HepG2 (cell line): ENCODE results near the gene CCDC70. TPM values are rescaled to one million over a fixed set of nuclear protein-coding genes. Genes with fewer than 3 reads are reported as not detected.

Experiments
- ATAC-seq: fragments of 200-7000 bp; cut with Tn5 transposase; 3 replicates; pipeline ENCODE4 v1.9.1; 2020; ENCODE audit warnings: mild to moderate bottlenecking, moderate library complexity
- BruUV-seq: library from RNA; stranded (reverse); fragments of 400-500 nt; replicated peaks from 2 replicates; lab custom pipeline; 2021; lab: Mats Ljungman, UMichigan
- CTCF ChIA-PET: fragments of 300-600 bp; formaldehyde crosslinking; extraction: SDS; loops from one replicate; lab custom pipeline; 2021; ENCODE audit warnings: low total read pairs, inconsistent platforms, low intra/inter-chr PET ratio; lab: Yijun Ruan, JAX
- POLR2A ChIA-PET: fragments of 350-600 bp; sonication (Branson Sonifier 250); formaldehyde crosslinking; loops from one replicate; lab custom pipeline; 2020; ENCODE audit warnings: antibody characterized with exemption, inconsistent platforms; lab: Yijun Ruan, JAX
- DNase-seq: peaks from one replicate; pipeline ENCODE4 v3.0.0-alpha.2; 2015; ENCODE audit warnings: low spot score
- FAIRE-seq: peaks from 3 replicates; lab custom pipeline; 2011; peaks lifted over from hg19 to GRCh38; lab: Jason Lieb, UNC
- H2AFZ ChIP-seq: one replicate; pipeline ENCODE4 v1.6.1; 2011; ENCODE audit warnings: low read length, inconsistent platforms
- H3K27ac ChIP-seq: fragments of 300-600 bp; 3 replicates; pipeline ENCODE4 v1.8.0; 2011; ENCODE audit warnings: mixed run types, mild to moderate bottlenecking, mixed read lengths, low read length, inconsistent platforms; ENCODE audit not compliant: insufficient read depth; ENCODE audit errors: extremely low read length
- H3K27me3 ChIP-seq, 2 experiments: fragments of 200-600 bp in 1 of 2; 2 replicates in 1 of 2; 3 replicates in 1 of 2; pipeline versions ENCODE4 v1.6.0 to v1.8.0; 2011; ENCODE audit warnings: low read length in 2 of 2, mild to moderate bottlenecking in 2 of 2, moderate library complexity in 2 of 2, inconsistent platforms in 1 of 2; ENCODE audit not compliant: insufficient read depth in 2 of 2, control insufficient read depth in 1 of 2
- H3K36me3 ChIP-seq, 2 experiments: fragments of 200-600 bp in 1 of 2; replicated peaks in 1 of 2; 2 replicates in 1 of 2; 3 replicates in 1 of 2; pipeline versions ENCODE4 v1.5.1 to v1.8.0; 2011; ENCODE audit warnings: low read length in 2 of 2, inconsistent platforms in 1 of 2; ENCODE audit not compliant: insufficient read depth in 2 of 2, control insufficient read depth in 1 of 2
- H3K4me1 ChIP-seq: 2 replicates; pipeline ENCODE4 v1.5.1; 2012; ENCODE audit warnings: low read length, inconsistent platforms; ENCODE audit not compliant: insufficient read depth
- H3K4me2 ChIP-seq: 2 replicates; pipeline ENCODE4 v1.6.0; 2011; ENCODE audit warnings: low read depth, low read length, inconsistent platforms
- H3K4me3 ChIP-seq, 3 experiments: fragments of 200-600 bp in 1 of 3; sonication (generic), shearing (Covaris generic) in 1 of 3; replicated peaks in 1 of 3; 2 replicates each; pipeline ENCODE4 v1.5.1; 2011 to 2016; ENCODE audit warnings: low read length in 3 of 3, inconsistent platforms in 2 of 3, low read depth in 2 of 3, mild to moderate bottlenecking in 2 of 3, control low read depth in 1 of 3, mixed read lengths in 1 of 3; ENCODE audit not compliant: insufficient read depth in 1 of 3
- H3K79me2 ChIP-seq: one replicate; pipeline ENCODE4 v1.6.1; 2011; ENCODE audit warnings: low read length, inconsistent platforms; ENCODE audit not compliant: insufficient read depth
- H3K9ac ChIP-seq: 2 replicates; pipeline ENCODE4 v1.6.0; 2011; ENCODE audit warnings: mild to moderate bottlenecking, low read depth, low read length, inconsistent platforms; ENCODE audit not compliant: insufficient read depth
- H3K9me3 ChIP-seq: 2 replicates; pipeline ENCODE4 v1.5.1; 2012; ENCODE audit warnings: mild to moderate bottlenecking, low read length
- H4K20me1 ChIP-seq: 2 replicates; pipeline ENCODE4 v1.6.0; 2011; ENCODE audit warnings: inconsistent platforms, mild to moderate bottlenecking, low read length, moderate library complexity; ENCODE audit not compliant: insufficient read depth
- FOXK1 ChIP-seq: sonication (generic); formaldehyde crosslinking; IDR thresholded peaks from 2 replicates; pipeline ENCODE4 v1.4.0; 2020; ENCODE audit warnings: low read depth, missing genetic modification reagents, borderline replicate concordance
- HDAC2 ChIP-seq: sonication (generic); formaldehyde crosslinking; IDR thresholded peaks from 2 replicates; pipeline ENCODE4 v1.4.0; 2020; ENCODE audit warnings: missing genetic modification reagents
- RBM22 ChIP-seq: fragments of 200-400 bp; formaldehyde crosslinking; optimal IDR thresholded peaks from 2 replicates; pipeline ENCODE3; 2017; ENCODE audit warnings: mild to moderate bottlenecking, low read length, moderate library complexity
- ZC3H4 ChIP-seq: sonication (generic); formaldehyde crosslinking; IDR thresholded peaks from 2 replicates; pipeline ENCODE4 v1.4.0; 2020; ENCODE audit warnings: missing genetic modification reagents, borderline replicate concordance
- ZFP36L1 ChIP-seq: sonication (generic); formaldehyde crosslinking; IDR thresholded peaks from 2 replicates; pipeline ENCODE4 v1.8.0; 2022; ENCODE audit warnings: mild to moderate bottlenecking, missing genetic modification reagents, moderate library complexity
- ZSCAN21 ChIP-seq: sonication (generic); formaldehyde crosslinking; IDR thresholded peaks from 2 replicates; pipeline ENCODE4 v1.8.0; 2022; ENCODE audit warnings: mild to moderate bottlenecking, missing genetic modification reagents, moderate library complexity, borderline replicate concordance
- WGBS: methylation state at CpG from one replicate; pipeline ENCODE4 v1.1.6; 2017; ENCODE audit warnings: low lambda C conversion rate; 5-methylcytosine and 5-hydroxymethylcytosine counted together
- in situ Hi-C: cut with HindIII; loops from 2 replicates; pipeline ENCODE4 v1.10.0; 2017; ENCODE audit warnings: low pct_unique_long_range_greater_than_20kb; ENCODE audit not compliant: extremely low pct_ligation_motif_present
- intact Hi-C: fragments of 100-400 bp; cut with micrococcal nuclease; formaldehyde crosslinking; loops from one replicate; pipeline ENCODE4 v1.10.0; 2022; ENCODE audit not compliant: unreplicated experiment
- polyA plus RNA-seq, 8 experiments: library from polyadenylated mRNA; depleted of rRNA in 3 of 8; stranded (reverse) in 7 of 8; unstranded in 1 of 8; fragments of >200 nt; fragmentation: Illumina TruSeq in 4 of 8; extraction: Trizol in 4 of 8; gene quantifications; 2 replicates each; pipeline versions ENCODE4 v1.2.1 to v1.2.3, GENCODE V29; 2011 to 2016; ENCODE audit warnings: low read depth in 4 of 8, missing spikeins in 1 of 8, mixed read lengths in 1 of 8; ENCODE audit not compliant: insufficient read depth in 1 of 8
- total RNA-seq, 5 experiments: library from RNA; depleted of rRNA; stranded (reverse); fragments of >200 nt; fragmentation: Illumina TruSeq; extraction: Trizol; gene quantifications; 2 replicates each; pipeline ENCODE4 v1.2.3, GENCODE V29; 2016; ENCODE audit warnings: low read depth in 1 of 5
- TF ChIP-seq, protein P1 (sequence below): sonication (generic); formaldehyde crosslinking; IDR thresholded peaks from 2 replicates; pipeline ENCODE4 v1.4.0; 2020; ENCODE audit warnings: missing genetic modification reagents, borderline replicate concordance
- TF ChIP-seq, protein P2 (sequence below): IDR thresholded peaks from 2 replicates; pipeline ENCODE4 v1.6.1; 2018; ENCODE audit warnings: missing genetic modification reagents, mild to moderate bottlenecking, missing compliant biosample characterization

Gene CCDC70
- total and polyA plus RNA-seq, 2 of the 13 experiments (the other 11 are each of a cell fraction or from before 2014, with no cell fraction given), result 0.13 TPM; not detected in 1

DNA sequence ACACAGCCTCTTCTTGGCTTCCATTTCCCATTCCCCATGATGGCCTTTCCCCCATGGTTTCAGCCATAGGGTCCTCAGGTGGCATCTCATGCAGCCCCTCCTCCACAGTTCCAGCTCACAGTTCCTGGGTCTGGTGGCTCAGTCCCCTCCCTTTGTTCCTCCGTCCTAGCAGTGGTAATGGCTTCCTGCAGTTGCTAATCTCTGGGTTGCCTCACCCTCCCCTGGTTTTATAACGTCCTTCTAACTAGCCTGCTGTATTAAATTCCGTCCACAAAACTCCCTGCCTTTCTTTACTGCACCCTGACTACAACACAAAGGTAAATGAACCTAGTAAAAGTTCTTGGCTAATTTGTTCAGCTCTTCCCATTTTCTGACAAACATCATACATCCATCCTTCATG lies 30.9 kb downstream of the CCDC70 start:
- in situ Hi-C loops, result loop anchor here (5.0 kb wide), 1 partner anchor 235 kb away; the partner anchor contains the start of gene NEK5
- no peak for DNase-seq
- no peaks in the 10 kb centered on the region for H4K20me1 ChIP-seq
- no TSS peak for BruUV-seq
- ChIA-PET POLR2A (no interaction called here), CTCF (no interaction called here)
- TF ChIP-seq ZFP36L1 (CRISPR knock-in tag) (no peak), FOXK1 (CRISPR knock-in tag) (no peak), ZSCAN21 (no peak)
- H3K27ac ChIP-seq, result no peak overlapping the region
- ATAC-seq, result no peak
- H3K9me3 ChIP-seq, result no peaks in the 10 kb centered on the region
- intact Hi-C loops, result no loop called here
- peaks cover 0 to 13% of the 10 kb centered on the region in 2 experiments; a peak in 1 of 5 replicates for H3K36me3 ChIP-seq
- no peaks in the 10 kb centered on the region for H3K27me3 ChIP-seq
- FAIRE-seq, result no peak
- H3K4me1 ChIP-seq, result no peaks in the 10 kb centered on the region
- no peak overlapping the region for H3K4me3 ChIP-seq
- 94% methylated on average over 3 of the region's 3 CpGs for WGBS
- H2AFZ ChIP-seq, result no peak overlapping the region
- no peak overlapping the region for H3K9ac ChIP-seq
- H3K79me2 ChIP-seq, result no peaks in the 10 kb centered on the region
- no peak overlapping the region for H3K4me2 ChIP-seq

GRCh38 chr13:51894239-51894638 lies 32.5 kb downstream of the CCDC70 start:
- no peaks in the 10 kb centered on the region for H3K27me3 ChIP-seq
- H3K4me2 ChIP-seq, result no peak overlapping the region
- no peak overlapping the region for H2AFZ ChIP-seq
- H3K9ac ChIP-seq, result no peak overlapping the region
- ChIA-PET POLR2A (no interaction called here), CTCF (no interaction called here)
- FAIRE-seq (no peak), DNase-seq (no peak), ATAC-seq (no peak)
- WGBS, result 100% methylated on average over 4 of the region's 4 CpGs
- no TSS peak for BruUV-seq
- H4K20me1 ChIP-seq, result no peaks in the 10 kb centered on the region
- intact Hi-C loops (no loop called here), in situ Hi-C loops (loop anchor here (5.0 kb wide), 1 partner anchor 233 kb away; the partner anchor contains the start of gene NEK5)
- H3K9me3 ChIP-seq, result no peaks in the 10 kb centered on the region
- no peaks in the 10 kb centered on the region for H3K4me1 ChIP-seq
- H3K27ac ChIP-seq, result no peak overlapping the region
- no peak overlapping the region for H3K4me3 ChIP-seq
- TF ChIP-seq RBM22, result no peak
- TF ChIP-seq HDAC2 (CRISPR knock-in tag), result no peak
- no peak for TF ChIP-seq ZC3H4 (CRISPR knock-in tag)
- TF ChIP-seq, protein P1, sequence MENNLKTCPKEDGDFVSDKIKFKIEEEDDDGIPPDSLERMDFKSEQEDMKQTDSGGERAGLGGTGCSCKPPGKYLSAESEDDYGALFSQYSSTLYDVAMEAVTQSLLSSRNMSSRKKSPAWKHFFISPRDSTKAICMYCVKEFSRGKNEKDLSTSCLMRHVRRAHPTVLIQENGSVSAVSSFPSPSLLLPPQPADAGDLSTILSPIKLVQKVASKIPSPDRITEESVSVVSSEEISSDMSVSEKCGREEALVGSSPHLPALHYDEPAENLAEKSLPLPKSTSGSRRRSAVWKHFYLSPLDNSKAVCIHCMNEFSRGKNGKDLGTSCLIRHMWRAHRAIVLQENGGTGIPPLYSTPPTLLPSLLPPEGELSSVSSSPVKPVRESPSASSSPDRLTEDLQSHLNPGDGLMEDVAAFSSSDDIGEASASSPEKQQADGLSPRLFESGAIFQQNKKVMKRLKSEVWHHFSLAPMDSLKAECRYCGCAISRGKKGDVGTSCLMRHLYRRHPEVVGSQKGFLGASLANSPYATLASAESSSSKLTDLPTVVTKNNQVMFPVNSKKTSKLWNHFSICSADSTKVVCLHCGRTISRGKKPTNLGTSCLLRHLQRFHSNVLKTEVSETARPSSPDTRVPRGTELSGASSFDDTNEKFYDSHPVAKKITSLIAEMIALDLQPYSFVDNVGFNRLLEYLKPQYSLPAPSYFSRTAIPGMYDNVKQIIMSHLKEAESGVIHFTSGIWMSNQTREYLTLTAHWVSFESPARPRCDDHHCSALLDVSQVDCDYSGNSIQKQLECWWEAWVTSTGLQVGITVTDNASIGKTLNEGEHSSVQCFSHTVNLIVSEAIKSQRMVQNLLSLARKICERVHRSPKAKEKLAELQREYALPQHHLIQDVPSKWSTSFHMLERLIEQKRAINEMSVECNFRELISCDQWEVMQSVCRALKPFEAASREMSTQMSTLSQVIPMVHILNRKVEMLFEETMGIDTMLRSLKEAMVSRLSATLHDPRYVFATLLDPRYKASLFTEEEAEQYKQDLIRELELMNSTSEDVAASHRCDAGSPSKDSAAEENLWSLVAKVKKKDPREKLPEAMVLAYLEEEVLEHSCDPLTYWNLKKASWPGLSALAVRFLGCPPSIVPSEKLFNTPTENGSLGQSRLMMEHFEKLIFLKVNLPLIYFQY, result no peak
- TF ChIP-seq, protein P2, sequence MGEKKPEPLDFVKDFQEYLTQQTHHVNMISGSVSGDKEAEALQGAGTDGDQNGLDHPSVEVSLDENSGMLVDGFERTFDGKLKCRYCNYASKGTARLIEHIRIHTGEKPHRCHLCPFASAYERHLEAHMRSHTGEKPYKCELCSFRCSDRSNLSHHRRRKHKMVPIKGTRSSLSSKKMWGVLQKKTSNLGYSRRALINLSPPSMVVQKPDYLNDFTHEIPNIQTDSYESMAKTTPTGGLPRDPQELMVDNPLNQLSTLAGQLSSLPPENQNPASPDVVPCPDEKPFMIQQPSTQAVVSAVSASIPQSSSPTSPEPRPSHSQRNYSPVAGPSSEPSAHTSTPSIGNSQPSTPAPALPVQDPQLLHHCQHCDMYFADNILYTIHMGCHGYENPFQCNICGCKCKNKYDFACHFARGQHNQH (CRISPR knock-in tag), result no peak
- no peaks in the 10 kb centered on the region for H3K79me2 ChIP-seq
- H3K36me3 ChIP-seq, result peaks cover 0 to 17% of the 10 kb centered on the region in 2 experiments; a peak in 1 of 5 replicates
